Measurements from ENCODE around the gene CMTM7.

Gene CMTM7

DNA sequence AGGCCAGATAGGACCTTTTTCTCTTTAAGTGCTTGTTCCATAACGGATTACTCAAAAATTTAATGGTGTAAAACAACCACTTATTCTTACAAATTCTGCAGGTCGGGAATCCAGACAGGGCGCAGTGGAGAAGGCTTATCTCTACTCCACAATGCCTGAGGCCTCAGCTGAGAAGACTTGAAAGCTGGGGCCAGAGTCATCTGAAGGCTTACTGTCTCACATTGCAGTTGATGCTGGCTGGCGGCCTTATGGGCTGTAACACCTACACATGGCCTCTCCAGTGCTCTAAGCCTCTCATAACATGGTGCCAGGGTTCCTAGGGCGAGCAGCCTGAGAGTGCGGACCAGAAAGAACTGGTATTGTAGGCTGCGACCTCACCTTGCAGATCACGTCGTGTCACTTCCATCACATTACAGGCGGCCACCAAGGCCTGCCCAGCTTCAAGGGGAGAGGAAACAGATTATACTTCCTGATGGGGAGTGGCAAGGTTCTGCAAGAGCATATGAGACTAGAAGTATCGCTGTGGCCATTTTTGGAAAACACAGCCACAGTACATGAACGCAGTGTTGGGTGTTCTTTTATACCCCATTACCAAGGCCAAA is 32.4 kb downstream of the CMTM7 start:
- DNase-seq: no peak
- H3K27ac ChIP-seq: no peak overlapping the region
- H3K36me3 ChIP-seq (replicated peaks): no peaks in the 10 kb centered on the region
- in situ Hi-C loops (cut with HindIII; ENCODE audit: low pct_ligation_motif_present, low sequenced_read_pairs): no loop called here
- TF ChIP-seq, protein P1, sequence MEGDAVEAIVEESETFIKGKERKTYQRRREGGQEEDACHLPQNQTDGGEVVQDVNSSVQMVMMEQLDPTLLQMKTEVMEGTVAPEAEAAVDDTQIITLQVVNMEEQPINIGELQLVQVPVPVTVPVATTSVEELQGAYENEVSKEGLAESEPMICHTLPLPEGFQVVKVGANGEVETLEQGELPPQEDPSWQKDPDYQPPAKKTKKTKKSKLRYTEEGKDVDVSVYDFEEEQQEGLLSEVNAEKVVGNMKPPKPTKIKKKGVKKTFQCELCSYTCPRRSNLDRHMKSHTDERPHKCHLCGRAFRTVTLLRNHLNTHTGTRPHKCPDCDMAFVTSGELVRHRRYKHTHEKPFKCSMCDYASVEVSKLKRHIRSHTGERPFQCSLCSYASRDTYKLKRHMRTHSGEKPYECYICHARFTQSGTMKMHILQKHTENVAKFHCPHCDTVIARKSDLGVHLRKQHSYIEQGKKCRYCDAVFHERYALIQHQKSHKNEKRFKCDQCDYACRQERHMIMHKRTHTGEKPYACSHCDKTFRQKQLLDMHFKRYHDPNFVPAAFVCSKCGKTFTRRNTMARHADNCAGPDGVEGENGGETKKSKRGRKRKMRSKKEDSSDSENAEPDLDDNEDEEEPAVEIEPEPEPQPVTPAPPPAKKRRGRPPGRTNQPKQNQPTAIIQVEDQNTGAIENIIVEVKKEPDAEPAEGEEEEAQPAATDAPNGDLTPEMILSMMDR (IDR thresholded peaks at IDR 0.05; ENCODE audit: low read depth, low read length, missing control alignments): no peak
- H3K27me3 ChIP-seq (replicated peaks): no peaks in the 10 kb centered on the region
- H3K4me3 ChIP-seq (ENCODE audit: low read depth, low read length): no peak overlapping the region

DNA sequence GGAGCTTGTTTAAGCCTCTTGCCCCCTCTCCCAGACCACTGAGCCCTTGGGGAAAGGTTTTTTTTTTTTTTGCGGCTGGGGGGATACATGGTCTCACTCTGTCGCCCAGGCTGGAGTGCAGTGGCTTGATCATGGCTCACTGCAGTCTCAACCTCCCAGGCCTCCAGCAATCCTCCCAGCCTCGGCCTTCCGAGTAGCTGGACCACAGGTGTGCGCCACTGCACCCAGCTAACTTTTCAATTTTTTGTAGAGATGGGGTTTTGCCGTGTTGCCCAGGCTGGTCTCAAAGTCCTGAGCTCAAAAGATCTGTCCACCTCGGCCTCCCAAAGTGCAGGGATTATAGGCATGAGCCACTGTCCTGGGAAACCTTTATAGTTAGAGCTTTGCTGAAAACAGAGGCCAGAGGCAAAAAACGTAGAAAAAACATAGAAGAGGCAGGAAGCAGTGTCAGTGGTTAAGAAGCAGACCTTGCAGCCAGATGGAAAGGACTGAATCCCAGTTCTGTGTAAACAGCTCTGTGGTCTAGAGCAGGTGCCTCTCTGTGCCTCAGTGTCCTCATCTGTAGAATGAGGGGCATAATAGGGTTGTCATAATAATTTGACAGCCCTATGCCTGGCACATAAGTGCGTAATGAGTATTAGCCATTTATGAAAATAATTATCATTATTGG is 33.1 kb downstream of the CMTM7 start:
- DNase-seq: no peak
- no peak overlapping the region for H3K27ac ChIP-seq
- TF ChIP-seq, protein P1 (IDR thresholded peaks at IDR 0.05; ENCODE audit: low read depth, low read length, missing control alignments): no peak
- H3K36me3 ChIP-seq (replicated peaks): no peaks in the 10 kb centered on the region
- H3K27me3 ChIP-seq (replicated peaks): no peaks in the 10 kb centered on the region
- in situ Hi-C loops (cut with HindIII; ENCODE audit: low pct_ligation_motif_present, low sequenced_read_pairs): no loop called here
- no peak overlapping the region for H3K4me3 ChIP-seq (ENCODE audit: low read depth, low read length)

DNA sequence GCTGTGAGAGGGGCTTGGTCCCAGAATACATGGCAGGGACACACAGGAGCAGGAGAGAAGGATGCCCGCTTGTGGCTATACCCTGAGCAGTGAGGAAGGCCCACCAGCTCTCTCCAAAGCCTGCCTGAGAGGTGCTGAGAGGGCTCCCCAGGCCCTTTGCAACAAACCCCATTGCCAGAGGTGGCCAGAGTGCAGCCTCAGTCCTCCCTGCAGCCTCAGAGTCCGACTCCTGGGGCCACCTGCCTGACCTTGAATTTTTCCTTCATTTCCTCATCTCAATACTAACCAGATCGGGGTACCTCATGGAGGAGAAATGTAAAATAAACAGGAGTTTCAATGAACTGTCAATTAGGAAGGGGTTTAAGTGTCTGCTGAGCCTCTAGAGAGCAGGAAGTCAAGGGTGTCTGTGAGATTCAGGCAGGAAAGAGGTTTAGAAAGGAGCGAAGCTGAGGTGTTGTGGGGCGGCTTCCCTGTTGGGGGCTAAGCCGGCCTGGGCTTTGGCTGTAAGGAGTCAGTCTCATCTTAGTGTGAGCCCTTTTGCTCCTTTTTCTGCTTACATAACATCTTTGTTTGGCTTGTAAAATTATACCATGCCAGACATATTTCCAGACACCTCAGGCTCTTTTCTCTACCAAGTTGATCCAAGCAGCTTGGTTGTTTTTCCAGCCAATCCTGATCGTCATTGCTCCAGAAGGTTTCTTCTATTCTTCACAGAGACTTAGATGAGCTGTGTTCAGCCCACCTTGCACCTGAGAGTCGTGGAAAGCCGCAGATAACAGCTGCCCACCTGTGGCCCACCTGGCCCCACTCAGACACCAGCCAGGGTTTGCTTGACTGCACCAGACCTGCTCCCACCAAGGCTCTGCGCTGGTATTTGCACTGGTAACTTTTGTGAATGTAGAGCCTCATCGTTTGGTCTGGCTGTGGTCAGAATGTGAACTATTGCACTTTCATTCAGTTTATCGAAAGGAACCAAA is 36.7 kb downstream of the CMTM7 start:
- in situ Hi-C loops (cut with HindIII; ENCODE audit: low pct_ligation_motif_present, low sequenced_read_pairs): no loop called here
- no peaks in the 10 kb centered on the region for H3K27me3 ChIP-seq (replicated peaks)
- H3K27ac ChIP-seq: no peak overlapping the region
- H3K36me3 ChIP-seq (replicated peaks): no peaks in the 10 kb centered on the region
- TF ChIP-seq, protein P1 (IDR thresholded peaks at IDR 0.05; ENCODE audit: low read depth, low read length, missing control alignments): no peak
- DNase-seq: no peak
- H3K4me3 ChIP-seq (ENCODE audit: low read depth, low read length): no peak overlapping the region

DNA sequence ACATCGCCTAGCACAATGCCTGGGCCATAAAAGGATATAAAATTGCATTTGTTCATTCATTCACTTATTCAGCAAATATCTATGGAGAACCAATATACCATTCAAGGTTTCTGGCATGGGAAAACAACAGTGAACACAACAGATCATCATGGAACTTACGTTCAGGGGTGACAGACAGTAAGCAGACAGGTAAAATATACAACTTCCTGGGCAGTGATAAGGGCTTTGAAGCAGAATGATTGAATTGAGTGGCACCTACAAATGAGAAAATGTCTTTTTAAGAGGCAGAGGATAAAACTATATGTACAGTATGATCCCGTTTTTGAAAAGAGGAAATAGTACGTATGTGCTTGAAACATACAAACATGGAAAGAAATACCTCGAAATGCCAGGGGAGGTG is 39.2 kb downstream of the CMTM7 start:
- no peak overlapping the region for H3K27ac ChIP-seq
- no peaks in the 10 kb centered on the region for H3K36me3 ChIP-seq (replicated peaks)
- H3K27me3 ChIP-seq (replicated peaks): no peaks in the 10 kb centered on the region
- in situ Hi-C loops (cut with HindIII; ENCODE audit: low pct_ligation_motif_present, low sequenced_read_pairs): no loop called here
- TF ChIP-seq, protein P1 (IDR thresholded peaks at IDR 0.05; ENCODE audit: low read depth, low read length, missing control alignments): no peak
- no peak for DNase-seq
- no peak overlapping the region for H3K4me3 ChIP-seq (ENCODE audit: low read depth, low read length)

DNA sequence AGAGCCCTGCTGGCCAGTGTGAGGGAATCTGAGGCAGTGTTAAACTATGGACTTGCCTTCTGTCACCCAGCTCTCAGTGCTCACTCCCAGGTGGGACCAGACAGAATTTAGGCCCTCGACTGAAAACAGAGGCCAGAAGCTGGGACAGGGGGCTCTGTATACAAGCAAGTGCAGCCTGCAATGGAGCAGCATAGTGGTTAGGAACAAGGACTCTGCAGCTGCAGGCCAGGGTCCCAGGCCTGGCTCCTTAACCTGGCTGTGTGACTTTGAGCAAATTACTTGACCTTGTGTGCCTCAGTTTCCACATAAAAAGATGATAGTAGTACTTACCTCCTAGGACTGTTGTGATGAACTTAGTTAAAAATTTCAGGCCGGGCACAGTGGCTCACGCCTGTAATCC is 39.8 kb downstream of the CMTM7 start:
- TF ChIP-seq, protein P1 (IDR thresholded peaks at IDR 0.05; ENCODE audit: low read depth, low read length, missing control alignments): no peak
- H3K27me3 ChIP-seq (replicated peaks): no peaks in the 10 kb centered on the region
- no peak for DNase-seq
- in situ Hi-C loops (cut with HindIII; ENCODE audit: low pct_ligation_motif_present, low sequenced_read_pairs): no loop called here
- H3K4me3 ChIP-seq (ENCODE audit: low read depth, low read length): no peak overlapping the region
- no peak overlapping the region for H3K27ac ChIP-seq
- H3K36me3 ChIP-seq (replicated peaks): no peaks in the 10 kb centered on the region
